GM21447 (cell line): ENCODE data around the gene TSPAN13.

Experiments used
- ATAC-seq: cut with Tn5 transposase; IDR thresholded peaks from one replicate; pipeline ENCODE4 v1.9.1; 2021; ENCODE audit not compliant: unreplicated experiment

The TSPAN13 gene

DNA sequence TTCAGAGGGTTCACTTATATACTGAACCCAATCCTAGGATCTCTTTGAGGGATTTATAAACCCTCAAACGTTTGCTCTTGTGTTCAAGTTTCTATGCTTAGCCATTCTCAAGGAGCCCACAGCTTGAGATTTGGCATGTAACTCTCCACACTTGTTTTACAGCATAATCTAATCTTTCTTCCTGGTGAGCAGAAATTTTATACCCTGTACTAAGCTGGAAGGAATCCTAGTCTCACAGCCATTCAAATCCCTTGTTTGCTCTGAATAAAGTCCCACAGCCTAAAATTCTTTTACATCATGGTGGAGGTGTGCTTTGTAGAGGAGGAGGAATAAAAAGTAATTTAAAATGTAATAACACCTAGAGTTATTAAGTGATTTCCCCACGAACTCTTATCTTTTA is 56.6 kb downstream of the TSPAN13 start:
- no peak for ATAC-seq

DNA sequence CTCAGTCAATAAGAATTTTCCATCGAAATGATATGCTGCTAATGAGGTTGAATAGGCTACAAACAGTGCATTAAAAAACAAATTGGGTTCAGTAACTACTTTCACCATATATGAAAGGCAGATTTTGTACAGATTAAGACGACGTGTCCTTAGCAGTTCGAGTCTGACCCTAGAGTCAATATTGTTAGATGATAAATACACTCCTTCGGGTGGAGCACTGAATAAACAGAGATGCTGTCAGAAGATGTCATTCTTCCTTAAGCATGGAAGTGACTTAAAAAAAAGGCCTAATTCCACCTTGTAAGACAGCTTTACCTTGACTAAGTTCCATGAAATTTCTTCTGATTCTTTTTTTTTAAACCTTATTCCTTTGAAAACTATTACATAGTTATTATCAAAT is 57.0 kb downstream of the TSPAN13 start:
- no peak for ATAC-seq

DNA sequence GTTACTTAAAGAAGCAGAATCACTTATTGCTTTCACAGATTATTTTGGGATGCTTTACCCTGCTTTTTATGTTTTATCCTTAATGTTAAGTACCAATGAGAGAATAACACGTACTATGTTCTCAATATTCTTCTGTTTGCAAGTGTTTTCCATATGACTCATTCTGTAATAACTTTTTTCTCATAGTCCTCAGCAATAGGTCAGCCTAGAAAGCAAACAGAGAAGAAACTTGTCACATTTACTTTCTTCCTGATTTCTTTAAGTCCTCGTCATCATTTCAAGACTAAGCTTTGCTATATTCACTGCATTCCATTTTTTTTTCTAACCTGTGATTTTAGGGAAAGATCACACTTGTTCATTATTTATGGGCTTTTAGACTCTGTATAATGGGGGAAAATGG is 58.0 kb downstream of the TSPAN13 start:
- no peak for ATAC-seq

DNA sequence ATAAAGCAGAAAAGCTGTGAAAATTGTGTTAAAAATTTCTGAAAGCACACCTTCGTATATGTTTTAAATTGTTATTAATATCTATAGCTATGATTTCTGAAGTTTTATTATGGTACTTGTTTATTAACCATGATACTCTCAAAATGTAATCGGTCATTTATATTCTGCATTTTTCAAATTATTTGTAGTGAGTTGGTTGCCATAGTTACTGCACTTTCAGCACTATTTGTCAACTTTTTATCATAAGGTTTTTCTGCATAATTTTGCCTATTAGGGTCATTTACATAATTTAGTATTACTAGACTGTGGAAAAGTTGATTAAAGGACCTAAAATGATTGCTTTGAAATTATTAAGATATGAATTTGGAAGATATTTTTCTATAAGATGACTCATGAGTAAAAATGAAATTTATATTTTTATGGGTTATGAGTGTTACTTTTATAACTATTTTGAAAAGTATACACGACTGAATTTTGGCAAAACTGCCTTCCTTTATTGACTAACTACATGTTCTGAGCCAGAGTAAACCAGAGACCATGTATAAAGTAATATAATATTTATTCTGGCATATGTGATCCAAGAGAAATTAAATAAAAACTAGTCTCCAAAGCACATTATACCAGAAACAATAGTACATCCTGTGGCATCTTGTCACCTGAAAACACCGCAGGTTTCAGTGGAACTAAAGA is 59.1 kb downstream of the TSPAN13 start:
- ATAC-seq: no peak

DNA sequence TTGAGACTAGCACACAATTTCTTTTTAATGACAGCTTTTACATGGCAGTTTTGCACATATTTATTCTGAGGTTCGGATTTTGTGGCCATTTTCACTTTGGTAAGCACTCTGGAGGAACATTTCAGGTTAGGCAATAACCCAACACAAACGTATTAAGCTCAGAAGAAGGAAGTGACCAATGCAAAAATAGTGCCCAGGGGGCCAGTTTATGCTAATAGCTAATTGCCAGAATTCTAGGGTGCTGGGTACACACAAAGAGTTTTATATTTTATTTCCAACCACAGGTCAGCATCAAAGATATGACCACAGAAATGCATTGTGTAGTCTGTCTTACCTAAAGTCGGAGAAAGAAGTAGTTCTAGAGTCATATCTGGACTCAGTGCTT is 59.7 kb downstream of the TSPAN13 start:
- ATAC-seq: no peak

DNA sequence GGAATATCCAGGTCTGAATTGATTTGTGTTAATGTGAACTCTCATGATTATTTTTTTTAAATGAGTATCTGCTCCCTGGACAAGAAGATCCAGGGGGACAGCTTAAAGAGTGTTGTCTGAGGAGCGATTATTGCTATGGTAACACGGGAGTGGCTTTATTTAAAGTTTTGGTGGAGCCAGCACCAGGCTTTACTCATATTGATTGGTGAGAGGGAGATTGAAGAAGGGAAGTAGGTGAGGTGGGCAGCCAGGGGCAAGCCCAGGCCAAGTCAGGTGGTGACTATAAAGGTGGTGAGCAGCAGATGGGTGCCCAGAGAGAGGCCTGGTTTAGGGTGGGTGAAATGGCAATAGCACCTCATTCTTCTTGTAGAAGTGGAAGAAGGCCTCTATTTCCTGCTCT is 61.4 kb downstream of the TSPAN13 start:
- no peak for ATAC-seq

DNA sequence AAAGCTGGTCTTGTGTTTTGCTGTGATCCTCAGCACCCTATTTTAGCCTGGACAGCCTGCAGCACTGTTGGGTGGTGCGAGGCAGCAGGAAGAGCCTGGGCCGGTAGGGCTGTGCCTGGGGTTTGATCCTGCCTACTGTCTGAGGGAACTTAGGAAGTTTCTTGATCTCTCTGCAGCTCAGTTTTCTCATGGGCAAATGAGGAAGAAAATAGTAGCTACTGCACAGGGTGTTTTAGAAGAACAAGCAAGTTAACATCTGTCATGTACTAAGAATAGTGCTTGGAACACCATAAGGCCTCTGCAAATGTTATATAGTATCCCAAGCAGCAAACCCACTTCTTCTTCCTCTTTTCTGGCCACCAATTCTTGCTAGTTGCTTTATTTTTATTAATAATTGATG is 63.3 kb downstream of the TSPAN13 start:
- ATAC-seq: no peak

DNA sequence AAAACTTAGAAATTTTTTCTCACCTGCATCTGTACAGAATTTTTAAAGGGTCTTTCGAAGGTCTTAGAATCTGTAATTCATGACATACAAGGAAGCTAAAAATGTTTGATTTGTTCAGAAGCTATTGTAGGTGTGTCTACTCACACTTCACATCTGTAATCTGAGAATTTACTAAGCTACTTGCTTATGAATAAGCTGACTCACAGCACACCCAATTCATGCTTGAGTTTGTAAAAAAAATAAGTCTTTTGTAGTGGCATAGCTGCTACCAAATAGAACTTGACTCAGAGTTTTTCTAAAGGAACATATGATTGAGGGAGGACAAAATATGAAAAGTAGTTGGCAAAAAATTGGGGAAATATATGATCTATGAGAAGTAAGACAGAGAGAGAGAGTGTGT is 64.0 kb downstream of the TSPAN13 start:
- ATAC-seq: no peak

DNA sequence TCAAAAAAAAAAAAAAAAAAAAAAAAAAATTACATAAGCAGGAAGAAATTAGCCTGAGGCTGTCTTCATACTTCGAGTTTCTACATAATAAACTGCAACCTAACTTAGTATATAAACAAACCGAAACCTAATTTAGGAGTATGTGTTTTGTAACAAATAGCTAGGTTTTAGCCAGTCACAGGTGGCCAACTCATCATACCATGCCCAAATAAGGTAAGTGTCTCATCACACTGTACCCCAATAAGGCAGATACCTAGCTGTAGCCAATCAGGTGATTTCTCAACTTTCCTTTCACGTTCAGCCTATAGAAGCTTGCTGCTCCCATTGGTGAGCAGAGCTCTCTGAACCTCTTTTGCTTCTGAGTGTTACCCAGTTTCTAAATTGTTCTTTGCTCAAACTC is 65.2 kb downstream of the TSPAN13 start:
- no peak for ATAC-seq

DNA sequence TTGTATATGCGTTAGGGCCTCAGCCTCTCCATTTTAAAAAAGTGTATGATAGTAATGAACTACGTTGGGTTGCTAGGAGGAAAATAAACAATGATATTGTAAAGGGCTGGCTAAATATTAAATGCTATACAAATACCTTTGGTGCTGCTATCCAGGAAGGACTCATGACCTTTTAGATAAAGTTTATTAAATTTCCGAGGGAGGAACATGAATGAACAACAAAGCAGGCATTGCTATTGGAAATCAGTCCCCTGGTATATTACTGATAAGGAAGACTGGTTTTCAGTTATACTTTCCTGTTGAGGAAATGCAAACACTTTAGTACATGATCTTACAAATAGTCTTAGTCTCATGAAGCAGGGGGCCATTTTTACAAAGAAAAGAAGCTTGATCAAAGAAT is 68.5 kb downstream of the TSPAN13 start:
- no peak for ATAC-seq

DNA sequence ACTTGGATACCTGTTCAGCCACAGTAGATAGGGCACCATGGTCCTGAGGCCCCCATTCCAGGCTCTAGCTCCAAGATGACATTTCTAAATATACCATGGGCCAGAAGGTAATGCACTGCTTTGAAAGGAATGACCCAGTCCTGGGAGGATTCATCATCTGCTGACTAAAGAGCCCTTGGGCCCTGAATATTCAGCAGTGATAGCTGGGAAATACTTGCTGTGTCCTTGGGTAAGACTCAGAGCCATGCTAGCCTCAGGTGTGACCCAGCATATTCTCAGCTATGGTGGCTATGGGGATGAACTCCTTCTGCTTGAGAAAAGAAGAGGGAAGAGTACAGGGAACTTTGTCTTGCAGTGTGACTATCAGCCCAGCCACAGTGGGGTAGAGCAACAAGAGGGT is 72.5 kb downstream of the TSPAN13 start:
- ATAC-seq: no peak

DNA sequence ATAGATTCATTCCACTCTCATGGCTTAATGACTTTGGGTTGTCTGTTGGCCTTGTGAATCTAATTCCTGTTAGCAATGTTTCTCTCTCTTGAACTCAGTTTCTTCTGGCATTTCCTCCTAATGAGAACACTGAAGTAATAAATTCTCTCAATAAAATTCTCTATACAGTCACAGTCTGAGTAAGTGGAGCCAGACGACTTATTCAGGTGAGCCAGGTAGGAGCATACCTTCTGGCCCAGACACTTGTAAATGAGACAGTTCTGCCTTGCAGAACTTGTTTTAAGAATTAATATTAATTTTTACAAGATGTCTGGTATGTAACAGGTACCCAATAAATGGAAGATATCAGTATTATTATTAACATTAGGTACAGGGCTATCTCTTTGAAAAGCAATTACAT is 79.8 kb downstream of the TSPAN13 start:
- ATAC-seq: no peak
